ENCODE data around the gene RASAL3.
A peak's percentile ranks its signal among the peaks of the same experiment; 100 is the strongest.

RASAL3 gene

GRCh38 chr19:15453091-15453578 is 11.2 kb downstream of the RASAL3 start:
- no peak for DNase-seq
- H3K9ac ChIP-seq (ENCODE audit: low read length), result no peak overlapping the region
- H4K20me1 ChIP-seq (ENCODE audit: insufficient read depth, low read length), result no peaks in the 10 kb centered on the region
- H3F3A ChIP-seq (ENCODE audit: insufficient read depth, low read length), result peaks cover 23% of the 10 kb centered on the region
- no peaks in the 10 kb centered on the region for H3K79me2 ChIP-seq (ENCODE audit: low read length)
- no peaks in the 10 kb centered on the region; the same call in 1 of the 2 replicates for H3K36me3 ChIP-seq (replicated peaks; ENCODE audit: insufficient read depth, low read length)
- TF ChIP-seq EZH2 (optimal IDR thresholded peaks at IDR 0.05; ENCODE audit: low read depth, low read length) (no peak), CTCF (IDR thresholded peaks at IDR 0.05; ENCODE audit: low read length) (no peak), EZH2phosphoT487 (IDR thresholded peaks at IDR 0.05; ENCODE audit: low read length) (no peak)
- H3K4me2 ChIP-seq (ENCODE audit: low read depth, low read length), result no peak overlapping the region
- H3K4me1 ChIP-seq (ENCODE audit: low read length), result no peaks in the 10 kb centered on the region
- H3K27me3 ChIP-seq (replicated peaks; ENCODE audit: insufficient read depth, low read length), result no peaks in the 10 kb centered on the region
- H2AFZ ChIP-seq (ENCODE audit: low read length), result no peak overlapping the region
- no peak overlapping the region for H3K27ac ChIP-seq (ENCODE audit: low read length)
- no peak overlapping the region for H3K4me3 ChIP-seq (ENCODE audit: low read length)
- H3K9me2 ChIP-seq (replicated peaks; ENCODE audit: insufficient read depth, low read length), result no peaks in the 10 kb centered on the region
- no peaks in the 10 kb centered on the region for H3K9me3 ChIP-seq (replicated peaks; ENCODE audit: insufficient read depth, low read length)

DNA sequence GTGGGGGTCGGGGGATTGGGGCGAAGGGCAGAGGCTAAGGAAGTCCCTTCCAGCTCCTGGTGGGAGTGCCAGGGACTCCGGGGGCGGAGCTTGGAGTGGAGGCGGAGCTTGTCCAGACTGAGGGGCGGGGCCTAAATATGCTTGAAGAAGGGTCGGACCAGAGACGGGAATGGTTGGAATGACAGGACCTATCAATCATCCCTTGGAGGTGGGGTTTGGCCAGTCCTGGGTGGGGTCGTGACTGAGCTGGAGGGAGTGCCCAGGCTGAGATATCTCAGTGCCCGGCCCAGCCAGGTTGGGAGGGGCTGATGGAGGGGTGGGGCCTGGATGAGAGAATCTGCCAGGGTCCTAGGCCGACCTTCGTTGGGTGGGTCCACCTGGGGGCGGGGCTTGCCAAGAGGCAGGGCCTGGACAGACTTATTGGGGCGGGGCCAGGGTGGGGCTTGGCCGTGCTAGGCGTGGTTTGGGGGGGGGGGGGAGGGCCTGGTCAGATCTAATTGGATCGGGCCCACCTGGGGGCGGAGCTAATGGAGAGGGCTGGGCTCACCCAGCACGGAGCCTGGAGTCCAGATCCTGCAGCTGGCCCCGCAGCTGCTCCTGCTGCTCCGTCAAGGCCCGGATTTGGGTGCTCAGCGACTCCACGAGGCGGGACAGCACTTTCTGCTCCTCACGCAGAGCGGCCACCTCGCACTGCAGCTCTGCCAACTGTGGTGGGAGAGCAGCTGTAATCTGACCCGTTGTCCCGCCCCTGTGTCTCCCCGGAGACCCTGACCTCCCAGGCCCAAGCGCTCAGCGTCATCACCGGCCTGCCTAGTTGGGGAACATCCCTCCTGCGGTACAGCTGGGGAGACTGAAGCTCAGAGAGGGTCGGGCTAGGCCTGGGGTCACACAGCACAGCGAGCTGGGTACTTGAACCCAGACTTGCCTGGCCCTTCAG is 12.0 kb downstream of the RASAL3 start:
- no peaks in the 10 kb centered on the region for H3K9me2 ChIP-seq (replicated peaks; ENCODE audit: insufficient read depth, low read length)
- H3K9ac ChIP-seq (ENCODE audit: low read length), result no peak overlapping the region
- no peaks in the 10 kb centered on the region for H4K20me1 ChIP-seq (ENCODE audit: insufficient read depth, low read length)
- no peak overlapping the region for H2AFZ ChIP-seq (ENCODE audit: low read length)
- H3F3A ChIP-seq (ENCODE audit: insufficient read depth, low read length), result peaks cover 23% of the 10 kb centered on the region
- DNase-seq, result no peak
- TF ChIP-seq EZH2 (optimal IDR thresholded peaks at IDR 0.05; ENCODE audit: low read depth, low read length) (no peak), EZH2phosphoT487 (IDR thresholded peaks at IDR 0.05; ENCODE audit: low read length) (no peak), CTCF (IDR thresholded peaks at IDR 0.05; ENCODE audit: low read length) (no peak)
- H3K4me2 ChIP-seq (ENCODE audit: low read depth, low read length), result no peak overlapping the region
- no peak overlapping the region for H3K27ac ChIP-seq (ENCODE audit: low read length)
- no peaks in the 10 kb centered on the region for H3K9me3 ChIP-seq (replicated peaks; ENCODE audit: insufficient read depth, low read length)
- no peak overlapping the region for H3K4me3 ChIP-seq (ENCODE audit: low read length)
- H3K4me1 ChIP-seq (ENCODE audit: low read length), result no peaks in the 10 kb centered on the region
- H3K27me3 ChIP-seq (replicated peaks; ENCODE audit: insufficient read depth, low read length), result no peaks in the 10 kb centered on the region
- no peaks in the 10 kb centered on the region for H3K79me2 ChIP-seq (ENCODE audit: low read length)
- no peaks in the 10 kb centered on the region; the same call in 1 of the 2 replicates for H3K36me3 ChIP-seq (replicated peaks; ENCODE audit: insufficient read depth, low read length)

DNA sequence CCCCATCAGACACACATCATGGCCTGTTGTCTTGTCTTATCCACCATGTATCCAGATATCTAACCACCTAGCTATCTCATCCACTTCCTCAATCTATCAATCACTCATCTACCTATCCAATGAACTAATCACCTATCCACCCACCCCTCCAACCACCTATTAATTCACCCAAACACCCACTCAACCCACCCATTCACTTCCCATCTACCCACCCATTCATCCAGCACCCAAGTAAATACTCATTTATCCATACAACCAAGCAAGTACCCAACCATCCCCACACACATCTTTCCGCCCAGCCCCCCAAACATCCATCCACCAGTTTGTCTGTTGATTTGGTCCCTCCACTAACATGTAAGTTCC is 13.8 kb downstream of the RASAL3 start:
- Histone ChIP-seq H3K9me2 (replicated peaks; ENCODE audit: insufficient read depth, low read length) (no peaks in the 10 kb centered on the region), H3K9ac (ENCODE audit: low read length) (no peak overlapping the region), H4K20me1 (ENCODE audit: insufficient read depth, low read length) (no peaks in the 10 kb centered on the region), H3K27ac (ENCODE audit: low read length) (peak overlapping the region; percentile 12; the same call in 1 of the 2 replicates), H3F3A (ENCODE audit: insufficient read depth, low read length) (peaks cover 23% of the 10 kb centered on the region), H3K4me2 (ENCODE audit: low read depth, low read length) (no peak overlapping the region), H3K27me3 (replicated peaks; ENCODE audit: insufficient read depth, low read length) (no peaks in the 10 kb centered on the region), H2AFZ (ENCODE audit: low read length) (no peak overlapping the region), H3K9me3 (replicated peaks; ENCODE audit: insufficient read depth, low read length) (no peaks in the 10 kb centered on the region), H3K4me1 (ENCODE audit: low read length) (no peaks in the 10 kb centered on the region), H3K4me3 (ENCODE audit: low read length) (no peak overlapping the region), H3K79me2 (ENCODE audit: low read length) (no peaks in the 10 kb centered on the region), H3K36me3 (replicated peaks; ENCODE audit: insufficient read depth, low read length) (no peaks in the 10 kb centered on the region; the same call in 1 of the 2 replicates)
- TF ChIP-seq EZH2 (optimal IDR thresholded peaks at IDR 0.05; ENCODE audit: low read depth, low read length) (no peak), CTCF (IDR thresholded peaks at IDR 0.05; ENCODE audit: low read length) (no peak)
- no peak for DNase-seq

Measured in MM.1S (cell line).